Measurements from ENCODE around the gene ATP1A3.
A peak's percentile ranks its signal among the peaks of the same experiment; 100 is the strongest.

Gene ATP1A3

DNA sequence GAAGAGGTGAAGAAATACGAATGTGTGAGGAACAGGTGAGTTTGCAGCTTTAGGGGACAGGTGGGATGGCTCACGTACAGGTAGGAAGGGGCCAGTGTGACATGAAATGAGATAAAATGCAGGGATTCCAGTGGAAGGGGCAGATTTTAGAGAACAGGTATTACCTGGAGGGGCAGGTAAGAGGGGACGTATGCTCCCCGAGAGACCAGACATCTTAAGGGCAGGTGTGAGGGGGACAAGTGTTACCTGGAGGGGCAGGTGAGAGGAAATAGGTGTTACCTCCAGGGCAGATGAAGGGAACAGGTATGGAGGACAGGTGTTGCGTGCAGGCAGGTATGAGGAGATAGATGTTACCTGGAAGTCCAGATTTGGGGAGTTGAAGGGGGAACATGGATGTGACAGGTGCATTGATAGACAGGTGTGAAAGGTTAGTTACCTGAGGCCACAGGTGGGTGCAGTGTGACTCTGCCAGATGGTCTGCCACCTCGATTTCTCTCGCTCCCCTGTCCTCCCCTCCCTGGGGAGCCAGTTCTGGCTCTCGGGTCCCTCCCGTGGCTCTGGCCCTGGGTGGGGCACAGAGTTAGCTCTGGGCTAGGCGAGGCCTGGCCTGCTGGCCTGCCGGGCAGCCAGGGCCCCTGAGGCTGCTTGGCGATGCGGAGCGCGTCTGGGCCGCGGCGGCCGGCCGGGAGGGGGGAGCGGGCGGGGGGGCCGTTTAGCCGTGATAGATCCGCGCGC is 67.8 kb downstream of the ATP1A3 start:
- H3K4me1 Mint-ChIP-seq: peaks cover 29% of the 10 kb centered on the region
- no peaks in the 10 kb centered on the region for H3K9me3 Mint-ChIP-seq
- no peak for ATAC-seq (replicated peaks; ENCODE audit: extremely low read depth, poor library complexity, severe bottlenecking)
- peaks cover 25% of the 10 kb centered on the region for H3K27me3 Mint-ChIP-seq
- peaks cover 6% of the 10 kb centered on the region for H3K36me3 Mint-ChIP-seq (ENCODE audit: insufficient read depth)
- no peak overlapping the region for H3K4me3 Mint-ChIP-seq
- DNase-seq (ENCODE audit: low spot score in 2 of 2): no peak
- no peak overlapping the region for H3K27ac Mint-ChIP-seq (ENCODE audit: low read depth)

DNA sequence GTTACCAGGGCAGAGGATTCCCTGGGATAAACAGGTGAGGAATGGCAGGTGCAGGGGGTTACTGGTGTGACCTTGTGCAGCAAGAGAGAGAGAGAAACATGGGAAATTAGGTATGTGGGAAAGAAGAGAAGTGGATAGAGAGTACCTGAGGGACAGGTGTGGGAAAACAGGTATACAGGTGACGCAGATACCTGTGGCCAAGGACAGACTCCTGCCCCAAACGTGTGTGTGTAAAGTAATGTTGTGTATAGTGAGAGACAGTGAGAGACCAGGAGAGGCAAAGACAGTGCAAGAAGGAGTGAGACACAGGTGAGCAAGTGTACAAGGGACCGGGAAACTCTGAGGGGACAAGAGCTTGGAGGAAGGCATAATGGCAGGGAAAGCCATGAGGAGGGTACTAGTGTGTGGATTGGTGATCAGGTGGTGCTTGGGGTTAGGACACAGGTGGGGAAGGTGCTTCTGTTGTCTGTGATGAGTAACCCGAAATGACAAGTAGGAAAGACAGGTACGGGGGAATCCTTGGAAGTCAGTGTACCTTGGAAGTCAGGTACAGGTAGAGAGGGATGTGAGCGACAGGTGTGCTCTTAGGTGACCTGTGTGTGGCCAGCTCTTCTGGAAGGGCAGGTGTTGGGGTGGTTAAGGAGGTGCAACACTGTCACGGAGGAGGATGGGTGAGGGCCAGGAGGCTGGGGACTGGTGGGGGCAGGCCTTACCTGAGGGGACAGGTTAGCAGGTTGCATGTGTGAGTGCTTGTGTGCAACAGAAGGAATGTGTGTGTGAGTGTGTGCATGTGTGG is 68.6 kb downstream of the ATP1A3 start:
- H3K36me3 Mint-ChIP-seq (ENCODE audit: insufficient read depth): peaks cover 6% of the 10 kb centered on the region

DNA sequence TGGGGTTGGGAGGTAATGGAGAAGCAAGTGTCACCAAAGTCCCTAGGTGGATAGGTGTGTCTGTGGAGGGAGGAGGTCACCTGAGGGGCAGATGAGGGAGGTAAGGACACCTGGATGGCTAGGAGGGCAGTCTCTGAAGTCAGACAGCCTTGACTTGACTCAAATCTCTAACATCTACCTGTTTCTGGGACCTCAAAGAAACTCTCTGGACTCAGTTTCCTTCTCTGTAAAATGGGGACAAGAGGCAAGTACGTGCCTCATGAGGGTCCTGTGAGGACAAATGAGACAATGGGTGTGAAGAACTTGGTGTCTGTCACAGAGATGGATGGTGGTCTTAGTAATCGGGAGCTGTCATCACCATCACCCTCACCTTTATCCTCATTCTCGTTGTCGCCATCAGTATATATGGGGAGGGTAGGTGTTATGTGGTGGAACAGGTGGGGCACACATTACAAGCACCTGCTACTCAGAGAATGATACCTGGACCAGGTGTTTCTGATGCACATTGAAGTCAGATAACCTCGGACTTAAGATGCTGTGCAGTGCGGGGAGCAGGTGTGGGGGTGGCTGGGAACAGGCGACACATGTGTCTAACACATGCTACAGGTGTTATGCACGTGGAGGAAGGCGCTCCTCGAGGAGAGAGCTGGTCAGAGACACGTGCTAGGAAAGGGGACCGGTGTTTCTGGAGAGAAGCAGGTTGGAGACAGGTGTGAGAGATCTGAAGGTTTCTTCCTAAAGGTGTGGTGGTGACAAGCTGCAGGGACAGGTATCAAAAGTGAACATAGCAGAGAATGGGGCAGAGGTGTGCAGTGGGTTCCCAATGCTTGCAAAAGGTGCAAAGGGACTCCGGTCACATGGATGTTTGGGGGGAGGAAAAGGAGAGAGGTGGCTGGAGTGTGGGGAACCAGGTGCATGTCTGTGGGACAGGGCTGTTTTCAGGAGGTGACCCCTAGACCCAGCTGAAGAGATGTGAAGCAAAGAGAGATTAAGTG is 69.6 kb downstream of the ATP1A3 start:
- ATAC-seq (replicated peaks; ENCODE audit: extremely low read depth, poor library complexity, severe bottlenecking) (no peak), DNase-seq (ENCODE audit: low spot score in 2 of 2) (no peak)
- peaks cover 20% of the 10 kb centered on the region for H3K4me1 Mint-ChIP-seq
- H3K27me3 Mint-ChIP-seq: peaks cover 27% of the 10 kb centered on the region
- no peak overlapping the region for H3K4me3 Mint-ChIP-seq
- no peaks in the 10 kb centered on the region for H3K9me3 Mint-ChIP-seq
- peaks cover 6% of the 10 kb centered on the region for H3K36me3 Mint-ChIP-seq (ENCODE audit: insufficient read depth)
- H3K27ac Mint-ChIP-seq (ENCODE audit: low read depth): no peak overlapping the region

More for the DNA sequence above, 68.6 kb downstream of the ATP1A3 start:
- Mint-ChIP-seq H3K4me3 (no peak overlapping the region), H3K27ac (ENCODE audit: low read depth) (no peak overlapping the region), H3K27me3 (peaks cover 27% of the 10 kb centered on the region), H3K4me1 (peaks cover 26% of the 10 kb centered on the region), H3K9me3 (no peaks in the 10 kb centered on the region)
- ATAC-seq (replicated peaks; ENCODE audit: extremely low read depth, poor library complexity, severe bottlenecking) (no peak), DNase-seq (ENCODE audit: low spot score in 2 of 2) (no peak)

DNA sequence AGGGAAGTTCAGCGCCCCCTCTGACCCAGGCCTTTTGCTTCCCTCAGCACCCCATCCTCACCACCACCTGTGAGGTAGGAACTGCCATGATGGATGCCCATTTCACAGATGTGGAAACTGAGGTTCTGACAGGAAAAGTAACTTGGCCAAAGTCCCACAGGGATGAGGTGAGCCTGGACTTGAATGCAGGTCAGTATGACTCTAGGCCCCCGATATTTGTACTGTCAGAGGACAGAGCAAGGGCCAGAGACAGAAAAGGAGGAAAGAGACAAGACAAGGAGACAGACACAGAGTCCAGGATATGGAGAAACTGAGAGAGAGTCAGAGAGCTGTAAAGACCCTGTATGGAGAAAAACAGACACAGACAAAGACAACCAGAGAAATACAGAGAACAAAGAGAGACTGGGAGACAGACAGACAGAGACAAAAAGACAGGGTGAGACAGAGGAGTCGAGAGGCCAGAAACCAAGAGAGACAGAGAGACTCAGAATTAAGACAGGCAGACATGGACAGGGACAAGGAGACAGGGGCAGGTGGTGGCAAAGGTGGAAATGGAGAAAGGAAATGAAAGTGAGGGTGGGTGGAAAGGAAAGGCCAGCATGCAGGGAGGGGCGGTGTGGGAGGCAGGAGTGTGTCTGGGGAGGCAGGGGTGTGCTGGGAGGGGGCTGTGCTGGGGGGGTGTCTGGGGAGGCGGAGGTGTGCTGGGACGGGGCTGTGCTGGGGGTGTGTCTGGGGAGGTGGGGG is 70.8 kb downstream of the ATP1A3 start:
- Mint-ChIP-seq H3K4me1 (peaks cover 11% of the 10 kb centered on the region), H3K27ac (ENCODE audit: low read depth) (no peak overlapping the region), H3K27me3 (peaks cover 27% of the 10 kb centered on the region), H3K9me3 (no peaks in the 10 kb centered on the region), H3K36me3 (ENCODE audit: insufficient read depth) (peaks cover 1% of the 10 kb centered on the region), H3K4me3 (no peak overlapping the region)
- ATAC-seq (replicated peaks; ENCODE audit: extremely low read depth, poor library complexity, severe bottlenecking): no peak
- DNase-seq (ENCODE audit: low spot score in 2 of 2): no peak

DNA sequence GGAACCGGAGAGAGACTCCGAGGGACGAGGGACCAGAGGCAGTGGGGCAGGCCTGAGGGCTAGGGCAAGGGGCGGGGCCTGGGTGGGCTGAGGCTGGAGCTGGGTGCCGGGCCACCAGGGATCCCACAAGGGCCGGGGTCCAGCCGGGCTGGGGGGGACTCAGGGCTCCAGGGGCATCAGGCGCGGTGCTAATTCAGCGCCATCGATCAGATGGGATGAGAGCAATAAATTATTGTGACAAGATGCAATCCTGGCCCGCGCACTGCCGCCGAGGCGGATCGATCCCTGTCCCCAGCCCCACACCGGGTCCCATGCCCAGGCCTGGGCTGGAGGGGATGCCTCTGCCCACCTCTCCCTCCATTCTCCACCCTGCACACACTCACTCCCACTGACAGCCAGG is 71.4 kb downstream of the ATP1A3 start:
- Mint-ChIP-seq H3K4me3 (no peak overlapping the region), H3K27me3 (peaks cover 27% of the 10 kb centered on the region), H3K9me3 (no peaks in the 10 kb centered on the region), H3K36me3 (ENCODE audit: insufficient read depth) (no peaks in the 10 kb centered on the region), H3K27ac (ENCODE audit: low read depth) (no peak overlapping the region), H3K4me1 (peaks cover 11% of the 10 kb centered on the region)
- ATAC-seq (replicated peaks; ENCODE audit: extremely low read depth, poor library complexity, severe bottlenecking) (no peak), DNase-seq (ENCODE audit: low spot score in 2 of 2) (no peak)

DNA sequence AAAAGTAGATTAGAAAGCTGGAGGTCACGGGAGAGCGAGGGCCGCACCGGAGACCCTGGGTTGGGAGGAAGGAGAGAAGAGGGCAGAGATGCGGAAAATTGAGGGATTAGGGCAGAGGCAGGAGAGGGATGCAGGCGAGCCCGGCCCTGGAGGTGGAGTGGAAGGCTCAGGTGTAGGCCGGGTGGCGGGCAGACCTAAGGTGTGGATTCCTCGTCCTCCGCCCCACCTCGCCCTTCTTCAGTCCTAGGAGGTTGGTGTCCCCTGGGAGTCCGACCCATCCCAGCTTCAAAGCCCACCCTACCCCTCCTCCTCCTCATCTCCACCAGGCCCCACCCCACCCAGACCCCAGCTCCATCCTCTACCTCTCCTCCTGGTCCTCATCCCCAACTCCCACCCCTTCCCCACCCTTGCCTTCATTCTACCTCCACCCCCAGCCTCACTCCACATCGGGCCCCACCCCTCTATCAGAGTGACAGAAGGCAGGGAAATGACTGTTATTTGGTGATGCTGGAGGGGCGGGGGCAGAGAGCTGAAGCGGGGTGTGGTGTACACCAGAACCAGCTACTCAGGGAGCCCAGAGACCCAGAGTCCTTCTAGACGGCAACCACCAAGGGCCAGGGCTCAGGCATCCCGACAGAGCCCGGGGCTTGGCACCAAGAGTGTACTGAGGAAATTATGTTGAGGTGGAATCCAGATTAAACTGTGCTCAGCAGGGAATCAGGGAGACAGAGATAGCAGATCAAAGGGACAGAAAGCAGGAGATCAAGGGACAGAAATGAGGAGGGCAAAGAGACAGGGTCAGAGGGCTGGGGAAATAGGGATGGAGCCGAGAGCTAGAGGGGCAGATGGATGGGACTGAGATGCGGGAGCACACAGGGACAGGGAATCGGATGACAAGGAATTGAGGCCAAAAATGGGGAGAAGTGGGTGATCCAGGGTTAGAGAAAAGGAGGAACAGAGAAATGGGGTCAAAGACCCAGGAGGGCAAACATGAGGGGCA is 72.2 kb downstream of the ATP1A3 start:
- Mint-ChIP-seq H3K9me3 (no peaks in the 10 kb centered on the region), H3K4me3 (no peak overlapping the region), H3K4me1 (peaks cover 11% of the 10 kb centered on the region), H3K27me3 (peaks cover 27% of the 10 kb centered on the region), H3K36me3 (ENCODE audit: insufficient read depth) (no peaks in the 10 kb centered on the region), H3K27ac (ENCODE audit: low read depth) (peak overlapping the region; percentile 20)
- ATAC-seq (replicated peaks; ENCODE audit: extremely low read depth, poor library complexity, severe bottlenecking) (no peak), DNase-seq (ENCODE audit: low spot score in 2 of 2) (no peak)

DNA sequence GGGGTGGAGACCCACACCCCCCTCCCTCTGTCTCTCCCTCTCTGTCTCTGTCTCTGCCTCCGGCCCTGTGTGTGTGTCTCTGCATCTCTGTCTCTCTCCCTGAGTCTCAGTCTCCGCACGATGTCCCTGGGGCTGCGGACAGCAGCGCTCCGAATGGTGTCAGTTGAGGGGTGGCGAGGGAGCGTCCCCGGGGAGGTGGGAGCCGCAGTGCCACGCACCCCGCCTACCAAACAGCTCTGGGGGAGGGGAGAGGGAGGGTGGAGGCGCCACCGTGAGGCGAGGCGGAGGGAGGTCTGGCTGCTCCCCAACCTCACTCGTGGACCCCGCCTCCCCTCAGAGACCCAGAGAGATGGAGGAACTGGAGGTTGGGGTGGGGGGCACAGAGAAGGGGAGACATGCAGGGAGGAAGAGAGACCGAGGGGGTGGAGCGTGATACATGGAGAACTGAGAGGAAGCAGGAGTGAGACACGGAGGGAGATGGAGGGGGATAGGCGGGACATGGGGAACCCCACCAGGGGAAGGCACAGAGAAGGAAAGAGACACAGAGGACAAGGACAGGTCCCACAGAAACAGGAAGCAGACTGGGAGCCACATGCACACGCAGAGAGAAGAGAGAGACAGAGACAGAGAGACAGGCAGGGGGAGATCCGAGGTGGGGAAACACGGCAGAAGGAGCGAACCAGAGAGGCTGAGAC is 73.0 kb downstream of the ATP1A3 start:
- no peaks in the 10 kb centered on the region for H3K36me3 Mint-ChIP-seq (ENCODE audit: insufficient read depth)
- H3K27me3 Mint-ChIP-seq: peaks cover 27% of the 10 kb centered on the region
- H3K27ac Mint-ChIP-seq (ENCODE audit: low read depth): peak overlapping the region; percentile 20
- ATAC-seq (replicated peaks; ENCODE audit: extremely low read depth, poor library complexity, severe bottlenecking) (no peak), DNase-seq (ENCODE audit: low spot score in 2 of 2) (no peak)
- peaks cover 11% of the 10 kb centered on the region for H3K4me1 Mint-ChIP-seq
- no peak overlapping the region for H3K4me3 Mint-ChIP-seq
- no peaks in the 10 kb centered on the region for H3K9me3 Mint-ChIP-seq

DNA sequence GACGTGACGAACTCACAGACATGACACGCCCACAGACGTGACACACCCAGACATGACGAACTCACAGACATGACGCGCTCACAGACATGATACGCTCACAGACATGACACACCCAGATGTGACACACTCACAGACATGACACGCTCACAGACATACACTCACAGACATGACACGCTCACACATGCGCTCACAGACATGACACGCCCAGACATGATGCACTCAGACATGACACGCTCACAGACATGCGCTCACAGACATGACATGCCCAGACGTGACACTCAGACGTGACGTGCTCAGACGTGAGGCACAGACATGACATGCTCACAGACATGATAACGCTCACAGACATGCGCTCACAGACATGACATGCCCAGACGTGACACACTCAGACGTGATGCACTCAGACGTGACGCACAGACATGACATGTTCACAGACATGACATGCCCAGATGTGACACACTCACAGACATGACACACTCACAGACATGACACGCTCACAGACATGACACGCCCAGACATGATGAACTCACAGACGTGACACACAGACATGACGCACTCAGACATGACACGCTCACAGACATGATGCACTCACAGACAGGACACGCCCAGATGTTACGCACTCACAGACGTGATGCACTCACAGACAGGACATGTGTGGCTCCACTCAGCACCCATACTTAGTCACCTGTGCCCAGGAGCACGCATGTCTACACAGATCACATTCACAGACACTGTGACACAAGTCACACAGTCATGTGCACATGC is 73.9 kb downstream of the ATP1A3 start:
- Mint-ChIP-seq H3K4me3 (no peak overlapping the region), H3K9me3 (no peaks in the 10 kb centered on the region), H3K4me1 (peaks cover 11% of the 10 kb centered on the region), H3K27me3 (peaks cover 27% of the 10 kb centered on the region), H3K27ac (ENCODE audit: low read depth) (no peak overlapping the region), H3K36me3 (ENCODE audit: insufficient read depth) (no peaks in the 10 kb centered on the region)
- DNase-seq (ENCODE audit: low spot score in 2 of 2): no peak
- ATAC-seq (replicated peaks; ENCODE audit: extremely low read depth, poor library complexity, severe bottlenecking): no peak

DNA sequence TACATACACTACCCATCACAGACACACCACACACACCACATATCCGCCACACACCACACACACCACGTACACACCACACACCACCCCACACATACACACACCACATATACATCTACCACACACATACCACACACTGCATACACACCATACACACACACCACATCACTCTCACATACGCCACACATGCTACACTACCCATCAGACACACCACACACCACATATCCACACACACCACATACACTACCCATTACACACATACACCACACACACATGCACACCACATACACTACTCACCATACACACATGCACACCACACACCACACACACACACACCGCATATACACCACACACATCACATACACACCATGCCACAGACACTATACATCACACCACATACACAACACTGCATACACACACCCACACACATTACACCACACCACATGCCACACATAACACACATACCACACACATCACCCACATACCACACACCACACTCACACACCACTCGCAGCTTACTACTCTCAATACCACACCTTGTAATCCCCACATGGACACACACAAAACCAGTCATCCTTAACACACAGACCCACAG is 75.3 kb downstream of the ATP1A3 start:
- no peak for DNase-seq (ENCODE audit: low spot score in 2 of 2)
- Mint-ChIP-seq H3K9me3 (no peaks in the 10 kb centered on the region), H3K4me1 (peaks cover 17% of the 10 kb centered on the region), H3K27me3 (peaks cover 35% of the 10 kb centered on the region), H3K4me3 (no peak overlapping the region), H3K27ac (ENCODE audit: low read depth) (no peak overlapping the region), H3K36me3 (ENCODE audit: insufficient read depth) (no peaks in the 10 kb centered on the region)
- ATAC-seq (replicated peaks; ENCODE audit: extremely low read depth, poor library complexity, severe bottlenecking): no peak

DNA sequence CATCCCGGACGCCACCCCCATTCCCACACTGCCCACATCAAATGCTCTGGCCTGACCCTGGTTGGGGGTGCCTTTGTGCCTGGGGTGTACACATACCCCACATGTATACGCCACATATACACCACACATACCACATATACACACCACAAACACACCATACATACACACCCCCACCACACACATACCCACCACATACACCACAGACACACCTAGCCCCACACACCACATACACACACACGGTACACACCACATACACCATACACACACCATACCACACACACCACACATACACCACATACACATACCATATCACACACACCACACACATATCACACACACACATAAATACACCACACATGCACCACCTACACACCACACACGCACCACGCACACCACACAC is 75.9 kb downstream of the ATP1A3 start:
- no peak for DNase-seq (ENCODE audit: low spot score in 2 of 2)
- Mint-ChIP-seq H3K4me1 (peaks cover 12% of the 10 kb centered on the region), H3K27ac (ENCODE audit: low read depth) (no peak overlapping the region), H3K36me3 (ENCODE audit: insufficient read depth) (no peaks in the 10 kb centered on the region), H3K27me3 (peaks cover 31% of the 10 kb centered on the region), H3K4me3 (no peak overlapping the region), H3K9me3 (no peaks in the 10 kb centered on the region)
- no peak for ATAC-seq (replicated peaks; ENCODE audit: extremely low read depth, poor library complexity, severe bottlenecking)

Data from central memory CD8-positive, alpha-beta T cell (primary cell).